Activated CD4-positive, alpha-beta T cell treated with anti-CD3 and anti-CD28 coated beads, Interleukin-2, amount 50 U/mL, for 4 hours (primary cell): ENCODE measurements around the gene PDPK1.
A peak's percentile ranks its signal among the peaks of the same experiment; 100 is the strongest.
"Not testable (repeated sequence)": the region's sequence is repeated elsewhere in the genome, so short reads cannot be mapped to it uniquely, and the experiment has no call there.

Experiments used
- DNase-seq, 2 experiments: peaks; one replicate each; pipeline ENCODE4 v3.0.0-alpha.2; 2020

The PDPK1 gene

DNA sequence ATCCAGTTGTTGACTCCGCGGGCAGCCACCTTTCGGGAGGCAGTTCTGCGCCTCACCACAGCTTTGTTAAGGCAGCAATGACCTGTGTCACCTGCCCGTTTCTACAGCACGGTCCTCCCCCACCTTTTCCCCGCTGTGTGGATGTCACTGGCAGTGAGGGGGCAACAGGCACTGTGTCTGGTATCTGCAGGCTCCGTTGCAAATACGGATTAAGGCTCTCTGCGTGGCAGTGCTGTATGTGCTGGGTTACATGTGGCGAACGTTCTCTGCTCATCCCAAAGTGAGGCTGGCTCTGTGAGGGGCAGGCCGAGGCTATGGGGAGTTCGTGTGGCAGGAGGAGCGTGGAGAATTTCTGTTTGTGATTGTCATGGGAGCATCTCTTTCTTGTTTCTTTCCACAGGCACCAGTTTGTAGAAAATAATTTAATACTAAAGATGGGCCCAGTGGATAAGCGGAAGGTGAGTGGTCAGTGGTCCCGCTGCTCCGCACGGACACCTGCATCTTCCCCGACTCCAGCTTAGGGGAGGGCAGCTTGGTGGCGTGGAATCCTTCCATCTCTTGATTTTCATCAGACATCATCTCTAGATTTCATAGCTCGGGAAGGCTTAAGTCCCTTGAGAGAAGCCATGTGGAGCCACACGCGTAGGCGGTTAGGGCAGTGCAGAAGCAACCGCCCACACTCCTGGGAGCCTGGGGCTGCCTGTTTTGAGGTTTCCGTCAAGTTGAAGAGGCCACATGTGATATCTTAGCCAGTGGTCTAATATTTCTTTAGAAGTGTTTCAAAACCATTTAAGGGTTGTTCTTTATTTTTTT, 57.8 kb downstream of the PDPK1 start:
- DNase-seq, result no peak

- DNase-seq, result no peak
Observed at GRCh38 chr16:2596747-2597559, 59.1 kb downstream of the PDPK1 start.

DNA sequence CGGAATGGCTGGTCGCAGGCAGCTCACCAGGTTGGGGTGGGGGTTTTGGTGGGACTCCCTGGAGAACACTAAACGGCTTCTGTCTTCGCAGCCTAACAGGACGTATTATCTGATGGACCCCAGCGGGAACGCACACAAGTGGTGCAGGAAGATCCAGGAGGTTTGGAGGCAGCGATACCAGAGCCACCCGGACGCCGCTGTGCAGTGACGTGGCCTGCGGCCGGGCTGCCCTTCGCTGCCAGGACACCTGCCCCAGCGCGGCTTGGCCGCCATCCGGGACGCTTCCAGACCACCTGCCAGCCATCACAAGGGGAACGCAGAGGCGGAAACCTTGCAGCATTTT, 59.7 kb downstream of the PDPK1 start:
- no peak for DNase-seq

- no peak for DNase-seq
Observed at GRCh38 chr16:2598133-2598641, 60.4 kb downstream of the PDPK1 start.

GRCh38 chr16:2598723-2599122, 60.9 kb downstream of the PDPK1 start:
- DNase-seq, result no peak

GRCh38 chr16:2599165-2599564, 61.3 kb downstream of the PDPK1 start:
- DNase-seq, result not testable (repeated sequence)

DNA sequence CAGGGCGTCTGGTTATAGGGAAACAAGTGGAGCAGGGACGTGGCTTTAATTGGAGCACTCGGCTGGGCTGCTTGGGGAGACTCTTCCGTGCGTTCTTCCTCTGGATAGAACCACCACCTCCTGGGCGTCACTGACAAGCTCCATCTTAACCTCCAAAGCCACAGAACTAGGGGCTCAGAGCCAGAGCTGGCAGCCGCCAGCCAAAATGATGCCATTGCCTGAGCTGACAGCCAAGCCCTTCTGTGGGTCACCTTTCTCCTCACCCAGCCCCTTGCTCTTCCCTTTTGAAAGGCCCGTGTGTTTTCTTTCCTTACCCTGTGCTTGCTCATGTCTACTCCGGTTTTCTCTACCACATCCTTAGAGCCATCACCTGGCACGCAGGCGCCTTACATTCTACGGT, 62.0 kb downstream of the PDPK1 start:
- DNase-seq, result not testable (repeated sequence)

GRCh38 chr16:2601301-2602025, 63.6 kb downstream of the PDPK1 start:
- DNase-seq, result not testable (repeated sequence)

DNA sequence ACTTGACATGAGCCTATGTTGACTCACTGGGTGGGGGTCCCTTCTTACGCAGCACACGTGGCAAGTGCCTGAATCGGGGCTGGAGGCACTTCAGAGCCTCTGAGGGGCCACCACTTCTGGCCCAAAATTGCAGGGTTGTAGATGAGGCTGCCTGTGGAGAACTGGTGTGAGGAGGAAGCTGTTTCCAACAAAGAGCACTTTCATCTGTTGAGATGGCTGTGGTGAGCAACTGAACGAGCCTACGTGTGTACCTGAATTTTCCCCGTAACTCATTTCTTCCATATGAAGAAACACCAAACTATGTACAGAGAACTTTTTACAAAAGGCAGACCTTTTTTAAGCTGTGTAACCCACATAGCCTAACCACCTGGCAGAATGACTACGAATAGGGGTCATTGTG, 64.4 kb downstream of the PDPK1 start:
- DNase-seq, result not testable (repeated sequence)

DNA sequence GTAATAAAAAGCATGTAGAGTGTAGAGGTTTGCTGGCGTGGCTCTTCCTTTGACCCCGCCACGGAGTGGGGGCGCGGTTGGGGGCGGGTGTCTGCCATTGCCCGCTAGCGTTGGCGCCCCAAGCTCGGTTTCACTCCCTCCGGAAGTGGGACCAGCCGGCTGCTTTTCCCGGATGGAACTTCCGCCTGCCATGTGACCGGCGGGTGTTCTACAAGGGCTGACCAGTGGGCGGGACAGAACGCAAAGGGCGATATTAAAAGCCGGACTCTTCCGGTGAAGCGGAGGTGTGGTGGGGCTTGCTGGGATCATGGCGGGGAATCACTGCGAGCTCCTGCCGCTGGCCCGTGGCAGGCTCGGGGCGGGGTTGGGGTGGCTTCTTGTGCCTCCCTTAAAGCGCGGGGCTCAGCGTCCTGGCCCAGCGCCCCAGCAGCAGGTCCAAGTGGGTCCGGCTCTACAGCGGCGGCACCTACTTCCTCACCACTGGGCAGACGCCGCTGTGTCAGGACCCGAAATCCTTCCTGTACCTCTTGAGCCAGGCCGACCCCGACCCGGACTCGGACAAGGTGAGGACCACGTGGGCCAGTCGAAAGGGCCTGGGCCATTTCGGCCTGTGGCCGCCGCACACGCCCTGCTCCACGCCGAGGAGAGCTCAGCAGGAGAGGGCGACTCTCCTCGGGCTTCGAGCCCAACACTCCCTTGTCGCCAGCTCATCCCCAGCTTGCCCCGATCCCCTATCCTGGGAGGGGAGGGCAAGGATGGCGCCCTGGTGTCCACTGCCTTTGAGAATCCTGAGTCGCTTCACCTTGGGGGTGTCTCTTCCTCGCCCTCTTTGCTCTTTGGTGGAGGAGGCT, 65.6 kb downstream of the PDPK1 start:
- DNase-seq, result peak; percentile 68 to 72

DNA sequence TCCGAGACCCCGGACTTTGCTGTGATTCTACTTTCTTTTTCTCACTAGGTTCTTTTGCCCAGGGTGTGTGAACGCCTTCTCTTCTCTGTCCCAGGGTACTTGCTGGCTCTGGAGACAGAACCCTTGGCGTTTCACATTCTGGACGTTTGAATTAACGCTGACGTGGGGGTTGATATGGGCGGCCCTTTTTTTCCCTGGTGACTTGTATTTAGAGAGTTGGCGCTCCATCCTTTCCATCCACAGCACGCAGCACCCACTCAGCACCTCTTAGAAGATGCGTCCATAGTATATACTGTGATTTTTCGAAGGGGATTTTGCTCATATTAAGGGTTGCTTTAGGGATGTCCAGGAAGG, 66.2 kb downstream of the PDPK1 start:
- DNase-seq, result not testable (repeated sequence)

- DNase-seq, result not testable (repeated sequence)
Observed at GRCh38 chr16:2606820-2607219, 69.0 kb downstream of the PDPK1 start.

- not testable (repeated sequence) for DNase-seq
Observed at GRCh38 chr16:2609345-2609744, 71.5 kb downstream of the PDPK1 start.

GRCh38 chr16:2609827-2610470, 72.1 kb downstream of the PDPK1 start:
- no peak for DNase-seq

GRCh38 chr16:2610781-2611498, 73.1 kb downstream of the PDPK1 start:
- no peak for DNase-seq

GRCh38 chr16:2611499-2611862, 73.7 kb downstream of the PDPK1 start:
- no peak for DNase-seq

DNA sequence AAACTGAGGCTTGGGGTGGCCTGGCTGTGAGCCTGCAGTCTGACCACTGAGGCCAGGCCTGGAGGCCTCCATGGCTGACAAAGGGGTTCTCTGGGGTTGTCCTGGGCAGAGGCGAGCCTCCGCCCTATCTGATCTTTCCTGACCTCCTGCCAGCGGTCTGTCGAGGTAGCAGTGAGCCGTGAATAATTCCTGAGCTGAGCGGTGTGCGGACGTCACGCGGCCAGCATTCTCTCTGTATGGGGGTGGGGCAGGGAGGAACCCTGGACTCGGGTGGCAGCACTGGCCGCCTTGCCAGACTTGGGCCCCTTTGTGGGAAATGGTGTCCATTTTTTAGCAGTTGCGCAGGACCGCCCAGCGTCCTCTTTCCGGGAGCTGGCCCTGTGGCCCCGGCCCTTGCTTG, 74.1 kb downstream of the PDPK1 start:
- not testable (repeated sequence) for DNase-seq

- DNase-seq, result not testable (repeated sequence)
Observed at GRCh38 chr16:2613251-2613650, 75.4 kb downstream of the PDPK1 start.

DNA sequence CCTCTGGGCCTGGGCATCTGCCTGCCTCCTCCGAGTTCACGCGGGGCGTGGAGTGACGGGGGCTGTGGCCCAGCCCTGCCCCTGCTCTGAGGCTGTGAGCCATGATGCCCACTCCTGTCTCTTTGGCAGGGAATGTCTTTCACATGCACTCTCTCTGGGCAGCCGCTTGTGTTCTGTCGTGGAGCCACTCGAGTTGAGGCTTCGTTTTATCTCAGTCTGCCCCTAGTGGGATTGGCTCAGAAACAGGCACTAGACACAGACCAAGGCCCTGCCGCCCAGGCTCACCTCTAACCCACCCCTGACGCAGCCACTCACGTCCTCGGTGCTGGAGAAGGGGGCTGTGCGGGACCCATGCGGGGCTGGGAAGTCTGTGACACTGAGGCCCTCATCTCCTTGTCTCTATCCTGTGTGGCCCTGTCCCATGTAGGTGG, 77.0 kb downstream of the PDPK1 start:
- DNase-seq, result no peak

GRCh38 chr16:2618964-2619363, 81.1 kb downstream of the PDPK1 start:
- not testable (repeated sequence) for DNase-seq

GRCh38 chr16:2619628-2620027, 81.8 kb downstream of the PDPK1 start:
- DNase-seq, result not testable (repeated sequence)
